GM19043 (cell line): ENCODE measurements around the gene PRPF6.

Experiments
- ATAC-seq: cut with Tn5 transposase; IDR thresholded peaks from one replicate; pipeline ENCODE4 v1.9.1; 2021; ENCODE audit warnings: low read depth; ENCODE audit not compliant: unreplicated experiment

The PRPF6 gene

DNA sequence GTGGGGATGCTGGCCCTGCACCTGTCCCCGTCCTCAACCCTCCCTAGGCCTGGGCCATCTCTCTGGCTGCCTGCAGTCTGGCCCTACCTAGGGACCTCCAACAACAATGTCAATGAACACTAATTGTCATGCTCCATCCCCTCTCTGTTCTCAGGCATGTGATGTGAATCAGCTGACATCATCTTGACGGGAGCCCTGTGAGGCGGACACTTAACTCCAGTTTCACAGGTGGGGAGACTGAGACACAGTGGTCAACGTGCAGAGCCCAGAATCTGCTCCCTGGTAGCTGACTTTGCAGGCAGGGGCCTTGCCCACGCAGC lies 81.3 kb downstream of the PRPF6 start:
- ATAC-seq, result no peak

DNA sequence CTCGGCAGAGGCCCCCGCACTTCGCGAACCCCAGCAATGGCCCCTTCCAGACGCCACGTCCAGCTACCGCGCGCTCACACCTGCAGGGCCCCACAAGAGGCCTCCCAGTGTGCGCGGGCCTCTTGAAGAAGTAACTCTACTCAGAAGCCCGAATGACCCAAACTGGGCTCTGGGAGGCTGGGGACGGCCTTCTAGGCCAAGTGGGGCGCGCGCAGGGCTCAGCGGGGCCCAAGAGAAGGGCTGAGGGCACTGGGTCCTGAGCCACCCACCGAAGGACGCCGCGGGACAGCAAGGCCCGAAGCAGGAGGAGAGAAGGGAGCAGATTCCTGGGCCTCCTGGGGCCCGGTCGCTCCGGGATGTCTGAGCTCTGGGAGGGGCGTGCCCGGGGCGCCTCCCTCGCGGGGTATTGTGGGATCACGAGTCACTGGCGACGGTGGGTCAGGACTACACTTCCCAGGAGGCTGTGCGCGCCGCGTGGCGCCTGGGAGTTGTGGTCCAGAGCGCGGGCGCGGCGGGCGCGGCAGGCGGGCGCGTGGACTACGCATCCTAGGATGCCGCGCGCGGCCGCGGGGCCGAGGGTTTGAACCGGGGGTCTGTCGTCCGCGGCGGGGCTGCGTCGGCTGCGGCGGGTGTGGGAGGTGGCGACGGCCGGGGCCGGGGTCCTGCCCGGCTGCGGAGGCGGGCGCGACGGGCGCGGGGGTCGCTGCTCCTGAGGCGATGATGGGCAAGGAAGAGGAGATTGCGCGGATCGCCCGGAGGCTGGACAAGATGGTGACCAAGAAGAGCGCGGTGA lies 81.9 kb downstream of the PRPF6 start, which contains the start of gene TCEA2:
TCEA2 (plus strand) TSS at position 603 of the 793 bp plus-strand sequence; CDS start at position 718, 115 bp downstream.
- ATAC-seq, result peak; percentile 69

DNA sequence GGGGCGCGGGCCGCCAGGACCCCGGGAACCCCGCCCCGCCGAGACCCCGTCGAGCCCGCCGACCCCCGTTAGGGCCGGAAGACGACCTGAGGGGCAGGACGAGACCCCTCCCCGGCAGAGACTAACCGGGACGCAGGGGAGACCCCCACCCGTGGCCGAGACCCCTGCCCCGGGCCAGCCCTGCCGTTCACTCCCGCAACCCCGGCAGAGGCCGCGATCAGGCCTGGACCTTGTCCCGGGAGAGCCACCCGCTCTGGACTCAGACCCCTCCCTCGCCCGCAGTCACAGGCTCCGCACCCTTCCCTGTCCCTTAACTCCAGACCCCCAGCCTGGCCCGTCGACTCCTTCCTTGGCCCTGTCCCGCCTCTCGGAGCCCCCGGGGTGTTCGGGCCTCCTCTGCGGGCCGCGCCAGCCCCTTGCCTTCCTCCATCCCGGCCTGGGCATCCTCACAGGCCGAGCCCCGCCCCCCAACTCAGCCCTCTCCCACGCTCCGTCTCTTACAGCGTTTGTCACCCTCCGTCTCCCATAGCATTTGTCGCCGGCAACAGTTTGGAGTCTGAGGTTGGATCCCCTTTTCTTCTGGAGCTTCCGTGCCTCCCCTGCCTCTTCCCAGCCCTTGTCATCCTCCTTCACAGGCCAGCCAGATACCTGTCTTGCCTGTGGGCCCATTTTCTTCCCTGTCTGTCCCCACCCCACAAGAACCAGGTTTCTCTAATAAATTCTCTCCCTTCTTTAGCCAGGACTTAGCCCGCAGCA lies 82.6 kb downstream of the PRPF6 start:
- ATAC-seq, result no peak

- no peak for ATAC-seq
These were observed 83.3 kb downstream of the PRPF6 start for GRCh38 chr20:64064145-64064698.

GRCh38 chr20:64065062-64065973 lies 84.4 kb downstream of the PRPF6 start:
- ATAC-seq, result no peak

DNA sequence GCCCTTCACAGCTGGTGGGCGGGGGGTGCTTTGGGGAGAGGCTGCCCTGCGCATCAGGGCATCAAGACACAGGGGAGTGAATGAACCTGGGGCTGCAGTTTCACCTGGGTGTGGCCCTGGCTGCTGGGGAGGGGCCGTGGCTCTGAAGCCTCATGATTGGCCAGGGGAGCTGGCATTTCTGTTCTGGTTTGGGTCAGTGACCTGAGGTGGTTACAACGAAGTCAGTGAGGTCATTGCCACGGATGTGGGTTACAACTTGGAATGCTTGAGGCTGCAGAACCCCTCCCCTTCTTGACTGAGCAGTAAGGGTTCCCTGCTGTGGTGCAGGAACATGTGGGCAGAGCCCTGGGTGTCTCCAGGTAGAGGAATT lies 85.0 kb downstream of the PRPF6 start:
- ATAC-seq, result peak; percentile 49

DNA sequence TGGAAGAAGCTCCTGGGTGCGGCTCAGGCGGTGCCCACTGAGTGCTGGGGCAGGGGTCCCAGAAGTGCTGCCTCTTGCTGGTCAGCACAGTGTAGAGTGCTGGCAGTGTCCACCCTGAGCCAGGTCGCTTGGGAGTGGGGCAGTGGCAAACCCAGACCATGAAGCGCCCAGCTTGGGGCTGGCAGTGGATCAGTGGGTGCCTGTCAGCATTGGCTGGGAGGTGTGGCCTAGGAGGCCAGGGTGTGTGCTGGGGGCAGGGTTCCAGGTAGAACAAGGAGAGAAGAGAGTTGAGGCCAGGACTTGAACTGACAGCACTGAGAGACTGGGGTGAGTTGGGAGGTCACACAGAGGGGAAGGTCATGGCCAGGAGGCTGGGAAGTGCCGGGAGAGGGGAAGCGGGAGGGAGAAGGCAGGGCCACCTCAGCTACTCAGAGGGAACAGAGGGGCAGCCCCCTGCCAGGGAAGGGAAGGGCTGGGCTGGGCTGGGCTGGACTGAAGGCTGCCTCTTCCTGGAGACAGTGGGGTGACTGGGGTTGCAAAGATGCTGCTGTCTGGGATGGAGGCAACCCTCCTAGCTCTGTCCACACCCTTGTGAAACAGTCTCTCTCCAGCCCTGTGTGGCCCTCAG lies 86.2 kb downstream of the PRPF6 start:
- ATAC-seq, result no peak

GRCh38 chr20:64067733-64068307 lies 86.9 kb downstream of the PRPF6 start:
- no peak for ATAC-seq

GRCh38 chr20:64068386-64069208 lies 87.7 kb downstream of the PRPF6 start:
- no peak for ATAC-seq

DNA sequence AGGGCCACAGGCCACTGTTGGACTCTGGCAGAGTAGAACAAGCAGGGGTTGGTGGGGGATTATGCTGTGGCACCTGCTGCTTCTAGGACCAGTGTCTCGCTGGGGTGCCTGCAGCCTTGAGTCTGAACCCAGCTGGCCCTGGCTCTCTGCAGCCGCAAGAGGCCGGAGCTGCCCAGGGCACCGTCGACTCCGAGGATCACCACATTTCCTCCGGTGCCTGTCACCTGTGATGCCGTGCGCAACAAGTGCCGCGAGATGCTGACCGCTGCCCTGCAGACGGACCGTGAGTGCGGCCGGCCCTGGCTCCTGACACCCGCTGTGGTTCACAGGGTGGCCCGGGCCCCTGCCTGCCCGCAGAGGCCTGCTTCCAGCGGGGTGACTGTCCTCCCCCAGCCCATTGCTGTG lies 88.3 kb downstream of the PRPF6 start:
- ATAC-seq, result no peak

GRCh38 chr20:64069614-64070243 lies 88.8 kb downstream of the PRPF6 start:
- ATAC-seq, result no peak

DNA sequence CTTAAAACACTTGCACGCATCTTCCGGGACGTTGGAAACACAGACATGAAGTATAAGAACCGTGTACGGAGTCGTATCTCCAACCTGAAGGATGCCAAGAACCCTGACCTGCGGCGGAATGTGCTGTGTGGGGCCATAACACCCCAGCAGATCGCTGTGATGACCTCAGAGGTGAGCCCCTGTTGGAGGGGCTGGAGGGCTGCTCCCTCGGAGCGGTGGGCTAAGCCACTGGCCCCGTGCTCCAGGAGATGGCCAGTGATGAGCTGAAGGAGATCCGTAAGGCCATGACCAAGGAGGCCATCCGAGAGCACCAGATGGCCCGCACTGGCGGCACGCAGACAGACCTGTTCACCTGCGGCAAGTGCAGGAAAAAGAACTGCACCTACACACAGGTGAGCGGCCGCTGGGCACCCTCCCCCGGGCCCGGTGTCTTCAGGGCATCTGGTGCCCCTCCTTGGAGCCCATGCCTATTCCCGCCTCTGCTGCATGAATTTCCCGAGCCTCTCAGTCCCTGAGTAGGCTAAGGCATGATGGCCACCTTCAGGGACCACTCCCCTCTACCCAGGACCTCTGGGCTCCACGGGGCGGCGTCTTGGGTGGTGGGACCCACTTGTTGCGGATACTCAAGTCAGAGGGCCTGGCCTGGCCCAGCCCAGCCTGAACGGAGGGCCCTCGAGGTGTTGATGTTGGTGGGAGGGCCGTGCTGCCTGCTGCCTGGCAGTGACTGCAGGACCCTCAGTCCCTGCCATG lies 89.5 kb downstream of the PRPF6 start:
- ATAC-seq, result no peak

GRCh38 chr20:64071341-64072332 lies 90.7 kb downstream of the PRPF6 start:
- no peak for ATAC-seq

DNA sequence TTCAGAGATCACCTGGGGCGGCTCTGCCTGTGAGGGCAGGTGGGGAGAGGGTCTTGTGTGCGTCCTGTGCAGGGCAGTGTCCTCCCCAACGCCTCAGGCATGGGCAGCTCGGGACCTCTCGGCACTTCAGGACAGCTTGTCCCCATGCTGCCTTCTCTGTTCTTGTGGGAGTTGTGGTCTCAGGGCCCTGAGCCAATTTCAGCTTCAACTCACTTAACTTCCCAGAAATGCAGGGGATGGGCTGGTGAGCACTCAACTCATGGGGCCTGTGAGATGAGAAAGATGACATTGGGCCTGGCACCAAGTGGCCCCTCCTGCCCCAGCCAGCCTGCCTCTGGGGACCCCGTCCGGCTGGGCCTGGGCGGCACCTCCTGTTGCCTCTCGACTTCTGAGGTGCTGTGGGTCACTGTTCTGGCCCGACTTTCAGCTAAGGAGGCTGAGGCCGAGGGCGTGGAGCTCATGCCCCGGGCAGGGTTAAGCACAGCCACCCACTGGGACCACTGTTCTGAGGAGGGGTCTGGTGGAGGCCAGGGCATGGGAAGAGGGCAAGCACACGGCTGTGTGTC lies 91.6 kb downstream of the PRPF6 start:
- ATAC-seq, result no peak

DNA sequence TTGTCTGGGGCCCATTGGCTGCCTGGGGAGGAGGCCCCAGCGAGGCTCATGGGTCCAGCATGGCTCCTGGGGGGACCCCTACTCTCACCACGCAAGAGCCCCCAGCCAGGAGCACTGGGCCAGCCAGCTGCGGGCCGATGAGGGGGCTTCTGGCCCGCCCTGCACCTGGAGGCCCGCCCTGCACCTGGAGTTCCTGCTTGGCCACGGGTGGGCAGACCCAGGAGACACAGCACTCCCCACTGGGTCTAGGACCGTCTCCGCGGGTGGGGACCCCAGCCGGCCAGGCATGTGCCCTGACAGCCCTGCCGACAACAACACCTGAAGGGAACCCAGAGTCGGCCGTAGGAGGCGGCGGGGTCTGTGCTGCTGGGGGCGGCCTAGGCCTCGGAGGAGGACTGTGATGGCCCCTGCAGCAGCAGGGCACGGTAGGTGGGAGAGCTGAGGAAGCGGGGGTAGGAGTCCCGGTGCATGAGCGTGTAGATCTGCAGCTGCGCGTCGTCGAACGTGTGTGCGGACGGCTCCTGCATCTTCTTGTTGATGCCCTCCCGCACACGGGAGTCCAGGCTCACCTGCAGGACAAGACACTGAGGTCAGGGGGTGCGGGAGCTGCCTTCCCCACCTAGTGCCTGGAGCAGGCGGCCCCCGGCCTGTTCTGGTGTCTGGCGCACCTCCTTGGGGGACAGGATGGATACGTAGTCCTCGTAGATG lies 92.7 kb downstream of the PRPF6 start:
- ATAC-seq, result no peak
